Non-pigmented ciliary epithelial cell (primary cell): ENCODE measurements around the gene PLB1.
A peak's percentile ranks its signal among the peaks of the same experiment; 100 is the strongest.

ENCODE experiments used
- DNase-seq: peaks from one replicate; pipeline ENCODE4 v3.0.0-alpha.2; 2010; ENCODE audit warnings: low read depth

The PLB1 gene

DNA sequence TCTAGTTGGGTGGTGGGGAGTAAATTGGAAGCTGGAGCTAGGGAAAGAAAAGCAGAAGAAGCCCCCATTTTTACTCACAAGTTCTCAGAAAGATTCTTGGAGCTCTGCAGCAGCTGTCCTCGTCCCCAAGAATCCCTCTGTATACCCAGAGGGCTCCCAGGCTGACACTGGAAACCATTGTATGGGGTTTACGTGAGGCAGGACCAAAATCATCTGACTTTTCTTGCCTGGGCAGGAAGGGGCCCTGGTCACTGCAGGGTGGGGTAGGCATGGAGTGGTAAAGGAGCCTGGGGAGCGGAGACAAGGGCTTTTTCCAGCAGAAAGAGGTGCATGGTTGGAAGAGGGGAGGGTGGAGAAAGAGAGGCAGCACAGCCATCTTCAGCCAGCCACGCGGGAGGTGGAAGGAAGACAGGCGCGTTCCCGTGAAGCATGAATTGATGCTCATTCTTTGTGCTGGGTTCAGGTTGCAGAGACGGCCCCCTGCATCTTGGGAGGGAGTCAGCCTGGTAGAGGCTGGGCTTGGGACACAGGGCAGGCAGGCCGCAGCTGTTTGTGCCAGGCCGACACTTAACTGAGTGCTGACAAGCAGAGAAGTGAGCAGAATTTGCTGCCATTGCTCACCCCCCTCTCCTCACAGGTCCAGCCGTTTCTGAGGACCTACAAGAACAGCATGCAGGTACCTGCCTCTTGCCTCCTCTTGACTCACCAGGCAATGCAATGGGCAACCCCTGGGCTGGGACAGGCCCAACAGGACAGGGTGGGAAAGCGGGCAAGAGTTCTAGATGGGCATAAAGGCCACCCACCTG lies 94.8 kb downstream of the PLB1 start:
- DNase-seq = no peak

- no peak for DNase-seq
Measured at GRCh38 chr2:28591711-28592335, 96.0 kb downstream of the PLB1 start.

DNA sequence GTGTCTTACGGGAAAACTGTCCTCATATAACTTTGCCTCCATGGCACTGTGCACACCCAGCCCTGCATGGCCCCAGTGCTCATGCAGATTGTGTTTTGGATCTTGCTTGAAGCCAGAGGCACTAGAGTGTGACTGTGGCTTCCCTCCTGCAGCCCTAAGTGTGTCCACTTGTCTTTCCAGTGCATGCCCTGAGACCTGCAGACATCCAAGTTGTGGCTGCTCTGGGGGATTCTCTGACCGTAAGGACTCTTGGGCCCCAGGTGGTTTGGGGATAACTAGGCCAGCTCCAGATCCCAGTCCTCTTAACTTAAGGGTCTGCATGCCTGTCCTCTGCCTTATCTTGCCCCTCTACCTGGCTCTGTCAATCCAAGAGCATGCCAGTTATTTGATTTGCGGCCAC lies 96.6 kb downstream of the PLB1 start:
- no peak for DNase-seq

DNA sequence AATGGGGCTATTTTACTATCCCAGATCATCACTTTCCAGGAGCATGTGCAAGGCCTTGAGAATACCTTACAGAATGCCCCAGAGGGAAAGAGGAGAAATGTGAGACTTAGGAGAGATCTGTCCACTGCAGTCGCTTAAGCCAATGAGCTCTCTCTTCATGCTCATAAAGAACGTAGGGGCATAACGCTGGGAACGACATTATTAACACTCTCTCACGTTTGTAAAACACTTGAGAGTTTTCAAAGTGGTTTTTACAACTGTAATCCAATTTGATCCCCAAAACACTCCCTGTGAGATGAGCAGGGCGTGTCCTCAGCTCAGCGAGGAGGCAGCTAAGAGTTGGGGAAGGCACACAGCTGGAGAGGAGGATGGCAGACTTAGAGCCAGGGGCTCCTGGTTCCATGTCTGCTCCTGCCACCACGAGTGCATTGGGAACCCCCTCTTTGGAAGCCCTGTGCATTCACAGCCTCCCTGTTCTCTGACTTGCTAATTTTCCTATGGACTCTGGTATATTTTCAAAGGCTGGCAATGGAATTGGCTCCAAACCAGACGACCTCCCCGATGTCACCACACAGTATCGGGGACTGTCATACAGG lies 97.4 kb downstream of the PLB1 start:
- no peak for DNase-seq

DNA sequence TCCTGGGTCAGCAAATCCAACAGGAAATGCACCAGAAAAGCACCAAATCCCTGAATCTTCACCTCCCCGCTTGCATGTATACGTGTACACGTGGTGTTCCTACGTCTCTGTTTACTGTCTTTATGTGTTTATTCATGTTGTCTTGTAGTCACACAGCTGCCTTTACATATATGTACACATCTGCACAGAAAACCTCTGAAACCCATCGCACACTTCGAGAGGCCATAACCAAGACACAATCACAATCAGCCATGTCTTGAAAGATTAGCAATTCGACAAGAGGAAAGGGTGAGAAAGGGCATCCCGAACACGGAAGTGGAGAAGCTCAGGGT lies 98.1 kb downstream of the PLB1 start:
- no peak for DNase-seq

DNA sequence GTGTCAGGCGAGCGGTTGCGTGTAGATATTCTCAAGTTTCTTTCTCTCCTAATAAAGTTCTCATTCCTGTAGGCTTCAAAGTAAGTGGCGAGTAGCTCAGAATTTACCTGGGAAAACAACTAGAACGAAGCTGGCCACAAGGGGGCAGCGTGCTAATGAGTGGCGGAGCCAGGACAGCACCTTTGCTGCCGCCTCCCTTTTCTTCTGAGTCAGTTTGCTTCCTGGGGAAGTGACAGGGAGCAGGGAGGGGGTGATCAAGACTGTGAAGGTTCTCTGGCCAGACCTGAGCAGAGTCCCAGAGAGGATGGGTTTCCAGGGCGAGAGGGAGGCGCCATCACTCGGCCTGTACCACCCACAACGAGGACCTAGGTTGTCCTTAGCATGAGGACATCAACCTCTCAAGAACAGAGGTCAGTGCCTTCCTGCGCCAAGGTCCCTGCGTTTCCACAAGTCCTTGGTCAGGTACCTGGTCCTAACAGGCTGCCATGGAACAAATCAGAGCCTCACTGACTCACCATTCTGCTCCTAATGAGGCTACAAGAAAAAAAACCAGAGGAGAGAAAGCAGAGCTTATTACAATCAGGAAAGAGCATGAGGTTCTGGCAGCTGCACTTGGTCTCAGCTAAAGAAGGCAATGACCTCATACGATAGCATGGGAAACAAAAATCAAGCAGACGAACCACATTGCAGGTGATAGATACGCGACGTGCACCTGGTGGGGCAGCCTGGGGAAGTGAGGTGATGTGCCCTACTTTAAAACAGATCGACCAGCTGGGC lies 98.7 kb downstream of the PLB1 start:
- peak; percentile 58 for DNase-seq

DNA sequence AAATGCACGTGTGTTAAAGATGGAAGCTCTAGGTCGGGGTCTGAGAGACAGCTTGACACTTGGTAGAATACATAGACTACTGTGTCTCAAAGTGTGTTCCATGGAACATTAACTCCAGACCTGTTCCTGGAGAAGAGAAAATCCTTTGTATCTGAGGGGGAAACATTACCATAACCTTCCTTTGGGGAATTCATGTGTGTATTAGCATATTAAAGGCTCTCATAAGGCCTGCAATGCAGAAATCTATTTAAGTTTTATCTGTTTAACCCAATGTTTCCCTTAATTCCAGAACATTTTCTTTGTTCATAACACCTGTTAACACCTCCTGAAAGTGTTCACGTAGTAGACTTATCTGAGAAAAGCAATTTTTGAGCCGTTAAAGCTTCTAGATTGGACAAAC lies 99.5 kb downstream of the PLB1 start:
- no peak for DNase-seq

GRCh38 chr2:28598484-28598883 lies 102.6 kb downstream of the PLB1 start:
- DNase-seq = no peak

DNA sequence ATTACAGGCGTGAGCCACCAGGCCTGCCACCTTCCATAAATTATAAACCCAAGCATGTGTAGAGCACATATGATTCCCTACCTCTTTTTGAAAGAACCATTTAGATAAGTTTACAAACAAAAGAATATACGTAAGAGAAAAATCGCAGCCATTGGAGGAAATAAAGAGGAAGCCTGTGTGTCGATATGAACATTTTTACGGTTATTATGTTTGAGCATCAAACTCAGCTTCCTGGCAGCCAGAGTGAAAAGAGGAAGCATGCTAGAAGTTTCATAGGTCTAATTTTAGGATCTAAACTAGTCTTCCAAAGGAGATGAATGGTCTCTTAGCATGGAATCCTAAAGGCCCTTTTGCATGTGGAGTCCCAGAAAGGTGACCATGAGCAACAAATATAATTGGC lies 104.3 kb downstream of the PLB1 start:
- no peak for DNase-seq

DNA sequence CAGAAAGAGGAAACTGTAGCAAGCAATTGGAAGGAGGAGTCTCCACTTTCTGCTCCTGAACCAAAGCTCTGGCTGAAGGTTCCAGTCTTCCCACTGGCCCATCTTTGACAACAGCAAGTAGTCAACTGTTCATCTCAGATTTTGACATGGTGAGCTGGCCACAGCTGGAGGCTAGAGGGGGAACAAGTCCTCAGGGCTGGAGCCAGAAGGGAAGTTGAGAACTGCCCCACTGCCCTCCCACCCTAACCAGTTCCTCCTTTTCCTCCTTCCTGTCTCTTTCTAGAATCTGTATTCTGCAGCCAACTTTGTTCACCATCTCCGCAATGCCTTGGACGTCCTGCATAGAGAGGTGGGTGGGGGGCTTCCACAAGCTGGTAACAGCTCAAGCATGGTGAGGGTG lies 105.8 kb downstream of the PLB1 start:
- no peak for DNase-seq

DNA sequence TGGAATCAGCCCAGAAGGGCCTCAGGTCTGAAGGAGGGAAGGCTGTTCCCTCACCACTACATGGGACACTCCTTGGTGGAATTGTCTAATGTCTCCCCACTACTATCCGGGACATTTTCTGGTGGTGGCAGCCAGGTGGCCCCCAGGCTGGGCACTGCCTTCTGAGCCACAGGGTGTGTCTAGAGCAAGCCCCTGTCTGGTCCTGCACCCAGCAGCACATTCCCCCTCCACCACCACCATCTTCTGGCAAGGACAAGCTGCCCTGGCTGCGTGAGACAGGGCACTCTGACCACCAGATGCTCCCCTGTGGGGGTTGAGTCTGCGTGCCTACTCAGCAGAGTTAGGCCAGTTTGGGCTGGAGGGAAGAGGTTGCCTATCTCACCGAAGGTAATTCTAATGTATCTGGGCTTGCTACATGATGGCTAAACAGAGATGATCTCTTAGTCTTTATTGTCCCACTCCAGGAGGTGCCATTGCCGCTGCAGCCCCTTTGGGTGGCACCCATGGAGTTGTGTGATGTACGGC lies 106.3 kb downstream of the PLB1 start:
- no peak for DNase-seq

DNA sequence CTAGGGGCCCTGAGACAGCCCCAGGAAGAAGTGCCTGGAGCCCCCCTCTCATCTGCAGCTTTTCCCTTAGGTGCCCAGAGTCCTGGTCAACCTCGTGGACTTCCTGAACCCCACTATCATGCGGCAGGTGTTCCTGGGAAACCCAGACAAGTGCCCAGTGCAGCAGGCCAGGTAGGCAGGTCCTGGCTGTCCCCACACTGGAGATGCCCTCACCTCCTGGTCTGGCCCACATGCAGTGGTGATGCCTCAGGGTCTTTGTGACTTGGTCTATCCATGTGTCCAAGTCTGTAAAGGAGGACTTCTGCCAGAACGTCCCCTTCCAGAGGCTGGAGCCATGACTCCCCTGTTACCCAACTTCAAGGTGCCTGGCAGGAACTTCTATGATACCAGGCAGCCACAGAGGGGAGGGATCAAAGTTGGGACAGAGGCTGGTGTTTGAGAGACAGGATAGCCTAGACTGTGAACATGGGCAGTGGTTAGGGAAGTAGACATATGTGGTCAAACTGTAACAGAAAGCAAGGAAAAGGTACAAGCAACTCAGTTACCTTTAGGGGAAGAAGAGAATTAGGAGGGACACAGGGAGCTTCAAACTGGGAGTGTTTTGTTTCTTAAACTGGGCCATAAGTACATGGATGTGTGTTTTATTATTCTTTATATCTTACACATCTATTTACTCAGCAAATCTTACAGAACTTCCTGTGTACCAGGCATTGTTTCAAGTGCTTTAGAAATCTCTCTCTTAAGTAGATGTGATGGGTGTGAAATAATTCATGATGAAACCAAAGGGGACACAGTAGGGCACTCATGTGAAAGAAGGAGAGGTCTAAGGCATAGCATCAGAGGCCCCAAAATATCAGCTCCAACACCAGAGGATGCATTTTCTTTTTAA lies 107.1 kb downstream of the PLB1 start:
- no peak for DNase-seq

DNA sequence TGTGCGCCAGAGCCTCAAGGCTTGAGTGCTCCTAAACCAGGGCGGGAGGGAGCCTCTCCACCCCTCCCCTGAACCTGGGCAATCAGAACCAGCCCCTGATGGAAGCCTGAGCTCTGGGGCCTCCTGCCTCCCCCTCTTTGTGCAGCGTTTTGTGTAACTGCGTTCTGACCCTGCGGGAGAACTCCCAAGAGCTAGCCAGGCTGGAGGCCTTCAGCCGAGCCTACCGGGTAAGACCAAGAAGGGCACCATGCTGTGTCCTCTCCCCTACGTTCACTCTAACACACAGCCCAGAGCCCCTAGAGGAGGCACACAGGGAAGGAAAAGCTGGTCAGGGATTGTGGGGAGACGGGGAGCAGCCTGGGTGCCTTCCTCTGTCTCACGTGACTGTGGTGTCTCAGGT lies 108.0 kb downstream of the PLB1 start:
- no peak for DNase-seq

- DNase-seq = no peak
Measured at GRCh38 chr2:28604284-28604843, 108.5 kb downstream of the PLB1 start.

- no peak for DNase-seq
Measured at GRCh38 chr2:28606986-28607441, 111.2 kb downstream of the PLB1 start.

GRCh38 chr2:28607730-28608499 lies 112.1 kb downstream of the PLB1 start:
- no peak for DNase-seq

- no peak for DNase-seq
Measured at GRCh38 chr2:28608500-28609424, 112.9 kb downstream of the PLB1 start.

DNA sequence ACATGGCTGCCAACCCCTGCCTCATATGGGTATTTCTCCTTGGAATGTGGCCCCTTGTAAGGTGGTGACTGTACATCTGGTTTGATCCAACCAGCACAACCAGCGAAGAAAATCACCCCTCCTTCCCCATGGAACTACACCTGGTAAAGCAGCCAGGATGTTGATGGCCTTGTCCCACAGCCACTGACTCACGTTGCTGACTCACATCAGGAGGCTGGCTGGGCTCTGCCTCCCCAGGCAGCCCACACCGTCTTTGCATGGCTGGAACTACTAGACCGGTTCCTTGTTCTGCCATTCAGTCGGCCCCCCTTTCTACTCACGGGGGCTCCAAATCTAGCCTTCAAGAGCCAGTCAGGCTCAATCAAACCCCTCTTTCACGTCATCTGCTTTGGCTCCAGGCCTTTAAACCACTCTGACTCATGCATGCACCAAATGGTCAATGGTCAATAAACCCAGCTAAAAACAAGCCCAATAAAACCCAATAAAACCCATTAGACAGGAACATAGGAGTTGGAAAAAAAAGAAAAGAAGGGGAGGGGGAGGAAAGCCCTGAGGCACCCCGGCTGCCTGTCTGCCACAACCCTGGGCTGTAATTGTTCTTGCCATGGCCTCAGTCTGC lies 114.8 kb downstream of the PLB1 start:
- DNase-seq = peak; percentile 85
